Measurements from ENCODE around the gene INPP5J.
A peak's percentile ranks its signal among the peaks of the same experiment; 100 is the strongest.

INPP5J gene

DNA sequence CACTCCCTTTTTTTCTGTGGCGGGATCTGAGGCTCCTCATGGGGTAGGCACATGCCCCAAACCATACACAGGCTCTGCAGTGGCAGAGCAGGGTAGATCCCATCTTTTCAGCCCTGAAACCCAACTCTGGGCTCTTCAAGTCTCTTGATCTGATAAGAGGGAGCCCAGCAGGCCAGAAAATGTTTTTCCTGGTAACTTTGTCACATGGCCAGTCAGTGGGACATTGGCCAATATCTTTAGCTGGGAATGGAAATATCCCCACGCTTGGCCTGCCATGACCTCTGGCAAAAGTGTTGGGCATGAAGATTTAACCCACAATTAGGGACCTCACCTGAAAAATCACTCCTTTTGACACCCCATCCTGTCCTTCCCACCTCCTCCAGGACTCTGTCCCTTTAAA, 8.1 kb downstream of the INPP5J start:
- Histone ChIP-seq H3K36me3 (replicated peaks) (no peaks in the 10 kb centered on the region), H3K9me3 (no peaks in the 10 kb centered on the region), H3K4me3 (no peak overlapping the region), H3K27me3 (ENCODE audit: low read depth) (no peaks in the 10 kb centered on the region), H3K4me1 (no peaks in the 10 kb centered on the region)
- no peak for DNase-seq (ENCODE audit: low spot score in 2 of 2)
- in situ Hi-C loops (cut with MboI; ENCODE audit: low sequenced_read_pairs) = no loop called here

GRCh38 chr22:31133911-31134310, 11.1 kb downstream of the INPP5J start:
- no peak overlapping the region for H3K4me3 ChIP-seq
- no peak for DNase-seq (ENCODE audit: low spot score in 2 of 2)
- no peaks in the 10 kb centered on the region for H3K4me1 ChIP-seq
- in situ Hi-C loops (cut with MboI; ENCODE audit: low sequenced_read_pairs) = no loop called here
- H3K36me3 ChIP-seq (replicated peaks) = no peaks in the 10 kb centered on the region
- H3K27me3 ChIP-seq (ENCODE audit: low read depth) = peaks cover 3% of the 10 kb centered on the region; the same call in 1 of the 2 replicates
- no peaks in the 10 kb centered on the region for H3K9me3 ChIP-seq

DNA sequence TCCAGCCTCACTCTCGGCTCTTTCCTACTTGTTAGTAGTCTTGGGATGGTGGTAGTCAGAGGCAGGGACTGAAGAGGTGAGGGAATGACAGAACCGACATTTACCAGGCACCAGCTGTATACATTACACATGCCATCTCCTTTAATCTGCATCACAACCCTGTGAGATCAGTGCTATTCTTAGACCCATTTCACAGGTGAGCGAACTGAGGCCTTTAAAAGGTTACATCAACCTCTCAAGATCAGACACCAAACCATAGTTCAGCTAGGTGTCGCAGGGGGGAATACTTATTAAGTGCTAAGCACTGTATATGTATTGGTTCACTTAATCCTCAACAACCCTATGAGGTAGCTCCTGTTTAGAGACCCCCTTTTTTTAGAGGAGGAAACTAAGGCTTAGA, 11.9 kb downstream of the INPP5J start:
- in situ Hi-C loops (cut with MboI; ENCODE audit: low sequenced_read_pairs) = no loop called here
- DNase-seq (ENCODE audit: low spot score in 2 of 2) = no peak
- no peak overlapping the region for H3K4me3 ChIP-seq
- no peaks in the 10 kb centered on the region for H3K36me3 ChIP-seq (replicated peaks)
- H3K4me1 ChIP-seq = no peaks in the 10 kb centered on the region
- peaks cover 10% of the 10 kb centered on the region; the same call in 1 of the 2 replicates for H3K27me3 ChIP-seq (ENCODE audit: low read depth)
- H3K9me3 ChIP-seq = no peaks in the 10 kb centered on the region

GRCh38 chr22:31135706-31136105, 12.9 kb downstream of the INPP5J start:
- in situ Hi-C loops (cut with MboI; ENCODE audit: low sequenced_read_pairs) = no loop called here
- no peaks in the 10 kb centered on the region for H3K36me3 ChIP-seq (replicated peaks)

GRCh38 chr22:31136155-31136554, 13.4 kb downstream of the INPP5J start:
- in situ Hi-C loops (cut with MboI; ENCODE audit: low sequenced_read_pairs) = no loop called here
- DNase-seq (ENCODE audit: low spot score in 2 of 2) = no peak
- Histone ChIP-seq H3K4me3 (no peak overlapping the region), H3K27me3 (ENCODE audit: low read depth) (peaks cover 11% of the 10 kb centered on the region; the same call in 1 of the 2 replicates), H3K9me3 (no peaks in the 10 kb centered on the region), H3K4me1 (no peaks in the 10 kb centered on the region), H3K36me3 (replicated peaks) (no peaks in the 10 kb centered on the region)

More at GRCh38 chr22:31135706-31136105, 12.9 kb downstream of the INPP5J start:
- H3K4me1 ChIP-seq = no peaks in the 10 kb centered on the region
- H3K27me3 ChIP-seq (ENCODE audit: low read depth) = peaks cover 11% of the 10 kb centered on the region; the same call in 1 of the 2 replicates
- no peaks in the 10 kb centered on the region for H3K9me3 ChIP-seq
- no peak overlapping the region for H3K4me3 ChIP-seq
- no peak for DNase-seq (ENCODE audit: low spot score in 2 of 2)

GRCh38 chr22:31136711-31137110, 13.9 kb downstream of the INPP5J start:
- DNase-seq (ENCODE audit: low spot score in 2 of 2) = no peak
- H3K4me1 ChIP-seq = no peaks in the 10 kb centered on the region
- in situ Hi-C loops (cut with MboI; ENCODE audit: low sequenced_read_pairs) = no loop called here
- H3K9me3 ChIP-seq = no peaks in the 10 kb centered on the region
- H3K27me3 ChIP-seq (ENCODE audit: low read depth) = peaks cover 11% of the 10 kb centered on the region; the same call in 1 of the 2 replicates
- no peak overlapping the region for H3K4me3 ChIP-seq
- no peaks in the 10 kb centered on the region for H3K36me3 ChIP-seq (replicated peaks)

GRCh38 chr22:31137721-31138120, 15.0 kb downstream of the INPP5J start:
- H3K27me3 ChIP-seq (ENCODE audit: low read depth) = peaks cover 11% of the 10 kb centered on the region; the same call in 1 of the 2 replicates
- H3K4me3 ChIP-seq = no peak overlapping the region
- no peak for DNase-seq (ENCODE audit: low spot score in 2 of 2)
- no peaks in the 10 kb centered on the region for H3K4me1 ChIP-seq
- no peaks in the 10 kb centered on the region for H3K36me3 ChIP-seq (replicated peaks)
- no peaks in the 10 kb centered on the region for H3K9me3 ChIP-seq
- in situ Hi-C loops (cut with MboI; ENCODE audit: low sequenced_read_pairs) = no loop called here

DNA sequence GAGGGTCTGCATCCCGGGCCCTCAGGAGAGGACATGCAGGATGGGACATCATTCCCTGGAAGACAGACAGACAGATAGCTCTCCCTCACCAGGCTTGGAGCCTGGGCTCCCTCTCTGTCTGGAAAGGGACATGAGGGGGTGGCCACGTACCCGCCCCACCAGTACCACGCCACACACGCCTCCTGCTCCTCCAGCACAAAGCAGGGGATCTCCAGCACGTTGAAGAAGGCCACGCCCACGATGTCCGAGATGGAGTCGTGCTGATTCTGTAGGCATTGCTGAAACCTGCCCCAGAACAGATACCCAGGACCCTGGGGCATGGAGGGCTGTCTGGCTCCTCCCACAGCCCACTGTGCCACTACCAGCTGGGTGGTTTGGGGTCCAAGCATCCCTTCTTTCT, 15.4 kb downstream of the INPP5J start:
- in situ Hi-C loops (cut with MboI; ENCODE audit: low sequenced_read_pairs) = no loop called here
- H3K9me3 ChIP-seq = no peaks in the 10 kb centered on the region
- no peak overlapping the region for H3K4me3 ChIP-seq
- H3K4me1 ChIP-seq = no peaks in the 10 kb centered on the region
- DNase-seq (ENCODE audit: low spot score in 2 of 2) = no peak
- peaks cover 11% of the 10 kb centered on the region; the same call in 1 of the 2 replicates for H3K27me3 ChIP-seq (ENCODE audit: low read depth)
- no peaks in the 10 kb centered on the region for H3K36me3 ChIP-seq (replicated peaks)

- Histone ChIP-seq H3K4me3 (no peak overlapping the region), H3K27me3 (ENCODE audit: low read depth) (peaks cover 11% of the 10 kb centered on the region; the same call in 1 of the 2 replicates), H3K9me3 (no peaks in the 10 kb centered on the region; the same call in 1 of the 2 replicates), H3K4me1 (no peaks in the 10 kb centered on the region), H3K36me3 (replicated peaks) (no peaks in the 10 kb centered on the region)
- in situ Hi-C loops (cut with MboI; ENCODE audit: low sequenced_read_pairs) = no loop called here
- DNase-seq (ENCODE audit: low spot score in 2 of 2) = no peak
These were observed 16.3 kb downstream of the INPP5J start for GRCh38 chr22:31139066-31139465.

DNA sequence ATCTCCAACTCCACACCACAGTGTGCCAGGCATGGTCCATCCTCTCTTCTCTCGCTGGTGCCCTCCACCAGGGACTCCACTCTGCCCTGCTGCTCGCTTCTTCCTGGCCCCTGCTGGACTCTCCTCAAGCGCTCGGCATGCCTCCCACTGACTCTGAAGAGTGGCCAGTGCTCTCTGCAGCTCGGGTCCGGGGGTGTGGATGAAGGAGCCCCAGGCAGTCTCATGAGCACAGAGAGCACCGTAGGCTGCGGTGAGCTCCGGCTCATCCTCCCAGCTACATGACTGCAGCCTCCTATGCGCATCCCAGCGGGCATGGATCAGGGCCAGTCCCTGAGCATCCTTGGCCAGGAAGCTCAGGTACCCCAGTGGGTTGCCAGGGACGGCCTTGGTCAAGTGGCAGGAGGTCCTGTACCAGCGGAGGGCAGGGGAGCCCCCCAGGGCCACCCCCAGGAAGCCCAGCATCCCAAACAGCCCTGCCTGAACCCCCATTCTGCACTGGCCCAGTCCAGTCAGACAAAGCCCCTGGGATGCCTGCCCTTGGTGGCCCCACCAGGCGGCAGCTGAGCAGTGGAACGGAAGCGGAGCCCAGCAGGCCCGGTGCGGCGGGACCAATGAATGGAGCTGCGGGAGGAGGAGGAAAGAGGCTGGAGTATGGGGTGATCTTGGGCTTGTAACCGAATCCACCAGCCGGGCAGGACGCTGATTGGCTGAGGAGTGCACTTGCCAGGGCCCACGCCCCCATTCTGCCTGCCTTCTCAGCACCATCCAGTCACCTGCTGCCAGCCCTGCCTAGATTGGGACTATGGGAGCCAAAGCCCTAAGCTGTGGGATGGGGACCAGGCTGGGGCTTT, 17.3 kb downstream of the INPP5J start, which contains the start of gene PLA2G3:
TSS of gene PLA2G3 (minus strand) at position 643 of the 851 bp plus-strand sequence. CDS start at position 489, 154 bp downstream.
- Histone ChIP-seq H3K9me3 (no peaks in the 10 kb centered on the region; the same call in 1 of the 2 replicates), H3K4me1 (no peaks in the 10 kb centered on the region), H3K36me3 (replicated peaks) (no peaks in the 10 kb centered on the region), H3K27me3 (ENCODE audit: low read depth) (peaks cover 11% of the 10 kb centered on the region; the same call in 1 of the 2 replicates), H3K4me3 (no peak within 1 kb of the TSS)
- peak; percentile 12 to 69 for DNase-seq (ENCODE audit: low spot score in 2 of 2)
- in situ Hi-C loops (cut with MboI; ENCODE audit: low sequenced_read_pairs) = loop anchor here (10.0 kb wide), 1 partner anchor 385 kb away; no protein-coding TSS in a partner anchor

DNA sequence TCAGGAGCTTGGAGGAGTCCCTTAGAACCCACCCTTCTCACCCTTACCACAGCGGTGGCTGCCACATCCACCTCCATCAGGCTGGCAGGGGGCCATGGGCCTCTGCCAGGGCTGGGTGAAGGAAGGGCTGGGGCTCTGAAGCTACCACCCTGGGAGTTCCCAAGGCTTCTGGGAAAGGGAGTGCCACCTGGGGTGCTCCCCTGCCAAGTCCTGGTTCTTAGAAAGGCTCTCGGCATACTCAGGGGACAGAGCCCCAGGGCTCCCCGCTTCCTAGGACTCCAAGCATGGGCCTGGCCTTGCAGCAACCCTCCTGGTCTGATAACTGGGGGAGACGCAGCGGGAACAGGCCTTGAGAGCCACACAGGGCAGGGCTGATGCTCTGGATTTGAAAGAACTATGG, 18.0 kb downstream of the INPP5J start:
- Histone ChIP-seq H3K27me3 (ENCODE audit: low read depth) (peaks cover 11% of the 10 kb centered on the region; the same call in 1 of the 2 replicates), H3K9me3 (no peaks in the 10 kb centered on the region; the same call in 1 of the 2 replicates), H3K36me3 (replicated peaks) (no peaks in the 10 kb centered on the region), H3K4me3 (no peak overlapping the region), H3K4me1 (no peaks in the 10 kb centered on the region)
- DNase-seq (ENCODE audit: low spot score in 2 of 2) = no peak
- in situ Hi-C loops (cut with MboI; ENCODE audit: low sequenced_read_pairs) = loop anchor here (10.0 kb wide), 1 partner anchor 386 kb away; no protein-coding TSS in a partner anchor

DNA sequence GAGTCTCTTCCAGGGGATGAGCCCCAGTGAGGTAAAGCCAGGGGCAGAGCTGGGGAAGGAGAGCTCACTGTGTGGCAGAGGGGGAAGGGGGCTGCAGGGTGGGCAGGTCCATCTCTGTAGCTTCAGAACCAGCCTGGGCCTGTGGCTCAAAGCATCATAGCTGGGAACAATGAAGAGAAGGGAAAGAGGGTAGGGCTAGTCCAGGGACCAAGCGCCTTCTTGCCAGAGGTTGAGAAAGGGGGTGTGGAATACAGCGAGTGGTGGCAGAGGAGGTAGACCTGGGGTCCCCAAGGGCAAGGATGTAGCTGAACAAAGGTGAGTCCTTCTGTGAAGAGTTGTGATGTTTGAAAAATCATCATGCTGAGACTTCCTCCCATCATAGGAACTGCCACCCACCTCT, 18.8 kb downstream of the INPP5J start:
- Histone ChIP-seq H3K4me1 (no peaks in the 10 kb centered on the region), H3K27me3 (ENCODE audit: low read depth) (peaks cover 11% of the 10 kb centered on the region; the same call in 1 of the 2 replicates), H3K4me3 (no peak overlapping the region), H3K9me3 (no peaks in the 10 kb centered on the region; the same call in 1 of the 2 replicates), H3K36me3 (replicated peaks) (no peaks in the 10 kb centered on the region)
- no peak for DNase-seq (ENCODE audit: low spot score in 2 of 2)
- in situ Hi-C loops (cut with MboI; ENCODE audit: low sequenced_read_pairs) = loop anchor here (10.0 kb wide), 1 partner anchor 387 kb away; no protein-coding TSS in a partner anchor

- no peaks in the 10 kb centered on the region for H3K36me3 ChIP-seq (replicated peaks)
- H3K4me3 ChIP-seq = no peak overlapping the region
- DNase-seq (ENCODE audit: low spot score in 2 of 2) = no peak
- H3K9me3 ChIP-seq = no peaks in the 10 kb centered on the region; the same call in 1 of the 2 replicates
- in situ Hi-C loops (cut with MboI; ENCODE audit: low sequenced_read_pairs) = loop anchor here (10.0 kb wide), 1 partner anchor 387 kb away; no protein-coding TSS in a partner anchor
- H3K27me3 ChIP-seq (ENCODE audit: low read depth) = peaks cover 11% of the 10 kb centered on the region; the same call in 1 of the 2 replicates
- no peaks in the 10 kb centered on the region for H3K4me1 ChIP-seq
These were observed 19.5 kb downstream of the INPP5J start for GRCh38 chr22:31142285-31142684.

- H3K4me3 ChIP-seq = no peak overlapping the region
- DNase-seq (ENCODE audit: low spot score in 2 of 2) = no peak
- in situ Hi-C loops (cut with MboI; ENCODE audit: low sequenced_read_pairs) = loop anchor here (10.0 kb wide), 1 partner anchor 388 kb away; no protein-coding TSS in a partner anchor
These were observed 20.3 kb downstream of the INPP5J start for GRCh38 chr22:31143038-31143437.

More at GRCh38 chr22:31143038-31143437, 20.3 kb downstream of the INPP5J start:
- H3K36me3 ChIP-seq (replicated peaks) = no peaks in the 10 kb centered on the region
- H3K9me3 ChIP-seq = no peaks in the 10 kb centered on the region; the same call in 1 of the 2 replicates
- H3K4me1 ChIP-seq = no peaks in the 10 kb centered on the region
- H3K27me3 ChIP-seq (ENCODE audit: low read depth) = peaks cover 11% of the 10 kb centered on the region; the same call in 1 of the 2 replicates
